Glutamatergic neuron (in vitro differentiated cells): ENCODE data around the gene LRRC2. TPM values are rescaled to one million over a fixed set of nuclear protein-coding genes. Genes with fewer than 3 reads are reported as not detected.

Experiments used
- DNase-seq: peaks from one replicate; pipeline ENCODE4 v3.0.0; 2022
- H3K27ac Mint-ChIP-seq: one replicate; pipeline ENCODE4 v1.8.0; 2020; ENCODE audit warnings: mild to moderate bottlenecking, mixed read lengths, inconsistent platforms; ENCODE audit not compliant: unreplicated experiment
- H3K27me3 Mint-ChIP-seq: one replicate; pipeline ENCODE4 v1.8.0; 2020; ENCODE audit warnings: mild to moderate bottlenecking, moderate library complexity, mixed read lengths, inconsistent platforms; ENCODE audit not compliant: unreplicated experiment
- H3K36me3 Mint-ChIP-seq: one replicate; pipeline ENCODE4 v1.8.0; 2020; ENCODE audit warnings: mild to moderate bottlenecking, mixed read lengths, inconsistent platforms; ENCODE audit not compliant: unreplicated experiment
- H3K4me1 Mint-ChIP-seq: one replicate; pipeline ENCODE4 v1.8.0; 2020; ENCODE audit warnings: mild to moderate bottlenecking, low read depth, mixed read lengths, inconsistent platforms; ENCODE audit not compliant: unreplicated experiment
- H3K4me3 Mint-ChIP-seq: one replicate; pipeline ENCODE4 v1.8.0; 2020; ENCODE audit warnings: mild to moderate bottlenecking, mixed read lengths, inconsistent platforms; ENCODE audit not compliant: unreplicated experiment
- H3K9me3 Mint-ChIP-seq: one replicate; pipeline ENCODE4 v1.8.0; 2020; ENCODE audit warnings: mild to moderate bottlenecking, moderate library complexity, mixed read lengths, inconsistent platforms; ENCODE audit not compliant: unreplicated experiment
- total RNA-seq: library from RNA; stranded (reverse); fragmentation: NEBNext Ultra II Directional; extraction: Animal tissue kit (Norgen Biotek cat#: 25700); gene quantifications from one replicate; pipeline ENCODE4 v1.2.1, GENCODE V29; 2021; ENCODE audit not compliant: unreplicated experiment
- TF ChIP-seq, protein P1 (sequence below): fragments of 200-600 bp; sonication (generic); IDR thresholded peaks from one replicate; pipeline ENCODE4 v1.5.0; 2021; ENCODE audit not compliant: partially characterized antibody, unreplicated experiment

The LRRC2 gene
- total RNA-seq, 1 donor from 2014 or later, result not detected

DNA sequence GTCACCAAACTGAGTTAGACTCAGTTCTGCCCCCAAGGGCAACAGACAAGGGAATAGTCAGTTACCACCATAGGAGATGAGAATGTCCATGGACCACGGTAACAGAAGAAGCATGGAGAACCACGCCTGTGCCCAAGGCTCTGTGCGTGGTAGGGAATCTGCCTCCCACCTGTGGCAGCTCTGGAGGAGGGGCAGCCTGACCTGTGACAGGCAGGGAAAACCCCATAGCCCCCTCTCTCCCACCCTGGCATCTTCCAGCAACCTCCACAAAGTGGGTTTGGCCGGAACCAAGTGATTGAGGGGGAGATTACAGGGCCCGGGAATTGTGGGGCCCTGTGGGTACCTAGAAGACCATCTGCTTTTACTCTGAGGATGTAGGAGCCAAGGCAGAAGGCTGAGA lies 87.1 kb downstream of the LRRC2 start:
- Mint-ChIP-seq H3K27ac (no peak overlapping the region), H3K4me1 (peaks cover 2% of the 10 kb centered on the region)
- TF ChIP-seq, protein P1, sequence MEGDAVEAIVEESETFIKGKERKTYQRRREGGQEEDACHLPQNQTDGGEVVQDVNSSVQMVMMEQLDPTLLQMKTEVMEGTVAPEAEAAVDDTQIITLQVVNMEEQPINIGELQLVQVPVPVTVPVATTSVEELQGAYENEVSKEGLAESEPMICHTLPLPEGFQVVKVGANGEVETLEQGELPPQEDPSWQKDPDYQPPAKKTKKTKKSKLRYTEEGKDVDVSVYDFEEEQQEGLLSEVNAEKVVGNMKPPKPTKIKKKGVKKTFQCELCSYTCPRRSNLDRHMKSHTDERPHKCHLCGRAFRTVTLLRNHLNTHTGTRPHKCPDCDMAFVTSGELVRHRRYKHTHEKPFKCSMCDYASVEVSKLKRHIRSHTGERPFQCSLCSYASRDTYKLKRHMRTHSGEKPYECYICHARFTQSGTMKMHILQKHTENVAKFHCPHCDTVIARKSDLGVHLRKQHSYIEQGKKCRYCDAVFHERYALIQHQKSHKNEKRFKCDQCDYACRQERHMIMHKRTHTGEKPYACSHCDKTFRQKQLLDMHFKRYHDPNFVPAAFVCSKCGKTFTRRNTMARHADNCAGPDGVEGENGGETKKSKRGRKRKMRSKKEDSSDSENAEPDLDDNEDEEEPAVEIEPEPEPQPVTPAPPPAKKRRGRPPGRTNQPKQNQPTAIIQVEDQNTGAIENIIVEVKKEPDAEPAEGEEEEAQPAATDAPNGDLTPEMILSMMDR, result no peak

DNA sequence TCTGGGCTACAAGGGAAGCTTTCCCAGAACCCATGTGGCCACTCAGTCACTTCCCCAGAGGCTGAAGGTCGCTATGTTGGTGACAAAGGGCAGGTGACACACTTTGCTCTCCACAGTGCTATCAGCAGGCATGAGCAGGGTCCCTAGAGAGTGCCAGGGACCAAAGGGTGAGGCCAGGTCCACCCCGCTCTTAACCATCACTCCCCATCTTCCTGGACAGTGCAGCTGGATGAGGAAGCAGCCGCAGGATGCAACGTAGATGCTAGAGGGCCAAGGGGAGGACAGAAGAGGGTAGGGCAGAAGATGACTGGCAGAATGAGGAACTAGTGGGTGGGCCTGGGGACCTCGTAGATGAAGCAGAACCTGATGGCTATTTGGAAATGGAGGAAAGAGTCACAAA lies 87.8 kb downstream of the LRRC2 start:
- peaks cover 22% of the 10 kb centered on the region for H3K36me3 Mint-ChIP-seq
- H3K27me3 Mint-ChIP-seq, result peaks cover 6% of the 10 kb centered on the region
- no peak for DNase-seq
- H3K4me3 Mint-ChIP-seq, result no peak overlapping the region
- TF ChIP-seq, protein P1, result no peak
- peaks cover 2% of the 10 kb centered on the region for H3K4me1 Mint-ChIP-seq
- H3K27ac Mint-ChIP-seq, result no peak overlapping the region
- H3K9me3 Mint-ChIP-seq, result peaks cover 5% of the 10 kb centered on the region

More for the DNA sequence above, 87.1 kb downstream of the LRRC2 start:
- peaks cover 5% of the 10 kb centered on the region for H3K9me3 Mint-ChIP-seq
- peaks cover 6% of the 10 kb centered on the region for H3K27me3 Mint-ChIP-seq
- H3K4me3 Mint-ChIP-seq, result no peak overlapping the region
- peaks cover 15% of the 10 kb centered on the region for H3K36me3 Mint-ChIP-seq
- DNase-seq, result no peak

DNA sequence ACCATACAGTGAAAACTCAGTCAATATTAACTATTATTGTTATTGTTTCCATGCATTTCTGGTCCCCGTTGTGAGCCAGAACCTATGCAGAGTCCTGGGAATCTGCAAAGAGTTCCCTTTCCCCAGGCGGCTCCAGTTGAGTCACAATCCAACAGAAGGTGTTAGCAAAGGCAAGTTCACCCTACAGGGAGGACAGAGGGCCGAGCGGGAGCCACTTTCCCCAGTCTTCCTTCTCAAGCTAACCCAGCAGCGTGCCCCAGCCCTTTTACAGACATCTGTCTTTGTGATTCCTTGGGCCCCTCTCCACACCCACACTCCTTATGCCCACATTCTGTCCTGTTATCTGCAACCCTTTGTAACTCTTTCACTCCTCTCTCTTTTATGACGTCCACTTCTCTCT lies 88.3 kb downstream of the LRRC2 start:
- Mint-ChIP-seq H3K27ac (no peak overlapping the region), H3K4me1 (peaks cover 2% of the 10 kb centered on the region), H3K4me3 (no peak overlapping the region), H3K27me3 (peaks cover 9% of the 10 kb centered on the region), H3K9me3 (peaks cover 8% of the 10 kb centered on the region), H3K36me3 (peaks cover 25% of the 10 kb centered on the region)
- TF ChIP-seq, protein P1, result no peak
- no peak for DNase-seq

- no peak overlapping the region for H3K4me3 Mint-ChIP-seq
- no peak overlapping the region for H3K27ac Mint-ChIP-seq
- DNase-seq, result no peak
- peaks cover 25% of the 10 kb centered on the region for H3K36me3 Mint-ChIP-seq
- peaks cover 8% of the 10 kb centered on the region for H3K9me3 Mint-ChIP-seq
- H3K4me1 Mint-ChIP-seq, result peaks cover 2% of the 10 kb centered on the region
- TF ChIP-seq, protein P1, result no peak
- peaks cover 9% of the 10 kb centered on the region for H3K27me3 Mint-ChIP-seq
Measured at GRCh38 chr3:46477145-46477544, 89.0 kb downstream of the LRRC2 start.

- TF ChIP-seq, protein P1, result no peak
- H3K36me3 Mint-ChIP-seq, result peaks cover 25% of the 10 kb centered on the region
- peaks cover 2% of the 10 kb centered on the region for H3K4me1 Mint-ChIP-seq
- no peak overlapping the region for H3K4me3 Mint-ChIP-seq
- DNase-seq, result no peak
- H3K27me3 Mint-ChIP-seq, result peaks cover 7% of the 10 kb centered on the region
- H3K27ac Mint-ChIP-seq, result no peak overlapping the region
- H3K9me3 Mint-ChIP-seq, result peaks cover 10% of the 10 kb centered on the region
Measured at GRCh38 chr3:46472736-46473135, 93.4 kb downstream of the LRRC2 start.
